HG03460 (cell line): ENCODE measurements around the gene MAP7.
"Not testable (repeated sequence)": the region's sequence is repeated elsewhere in the genome, so short reads cannot be mapped to it uniquely, and the experiment has no call there.

Experiments
- ATAC-seq: cut with Tn5 transposase; IDR thresholded peaks from one replicate; pipeline ENCODE4 v1.9.1; 2021; ENCODE audit not compliant: unreplicated experiment

The MAP7 gene

DNA sequence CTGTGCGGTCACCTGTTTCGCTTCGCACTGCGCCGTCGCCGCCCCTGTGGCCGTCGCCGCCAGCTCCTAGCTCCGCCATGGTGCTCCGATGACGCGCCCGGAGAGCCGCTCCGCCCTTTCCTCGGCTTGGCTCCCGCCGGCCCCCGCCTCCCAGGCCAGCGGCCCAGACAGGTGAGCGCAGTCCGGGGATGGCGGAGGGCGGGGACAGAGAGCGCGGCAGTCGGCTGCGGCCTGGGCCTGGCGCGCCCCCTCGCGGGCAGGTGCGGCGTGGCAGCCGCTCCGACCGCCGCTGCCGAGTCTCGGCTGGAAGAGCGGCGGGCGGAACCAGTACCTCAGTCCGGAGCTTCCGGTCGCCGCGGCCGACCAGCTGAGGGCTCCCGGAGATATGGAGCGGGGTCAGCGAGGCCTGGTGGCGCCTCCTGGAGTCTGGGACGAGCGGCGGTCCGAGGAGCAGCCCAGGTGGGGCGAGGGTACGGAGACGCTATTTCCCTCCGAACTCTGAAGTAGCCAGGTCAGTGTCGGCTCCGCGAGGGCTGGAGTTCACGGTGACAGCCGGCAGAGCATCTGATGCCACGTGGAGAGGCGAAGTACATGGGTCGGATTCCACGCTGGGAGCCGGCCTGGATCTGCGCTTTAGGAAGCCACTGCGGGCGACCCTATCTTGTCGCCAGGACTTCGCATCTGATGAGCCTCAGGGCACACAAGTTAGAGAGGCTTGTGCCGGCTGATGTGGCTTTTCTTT, at the start of gene MAP7:
TSS of gene MAP7 (minus strand) at position 93 of the 742 bp plus-strand sequence. CDS start at position 79, 14 bp downstream.
- ATAC-seq = peak; percentile 58

DNA sequence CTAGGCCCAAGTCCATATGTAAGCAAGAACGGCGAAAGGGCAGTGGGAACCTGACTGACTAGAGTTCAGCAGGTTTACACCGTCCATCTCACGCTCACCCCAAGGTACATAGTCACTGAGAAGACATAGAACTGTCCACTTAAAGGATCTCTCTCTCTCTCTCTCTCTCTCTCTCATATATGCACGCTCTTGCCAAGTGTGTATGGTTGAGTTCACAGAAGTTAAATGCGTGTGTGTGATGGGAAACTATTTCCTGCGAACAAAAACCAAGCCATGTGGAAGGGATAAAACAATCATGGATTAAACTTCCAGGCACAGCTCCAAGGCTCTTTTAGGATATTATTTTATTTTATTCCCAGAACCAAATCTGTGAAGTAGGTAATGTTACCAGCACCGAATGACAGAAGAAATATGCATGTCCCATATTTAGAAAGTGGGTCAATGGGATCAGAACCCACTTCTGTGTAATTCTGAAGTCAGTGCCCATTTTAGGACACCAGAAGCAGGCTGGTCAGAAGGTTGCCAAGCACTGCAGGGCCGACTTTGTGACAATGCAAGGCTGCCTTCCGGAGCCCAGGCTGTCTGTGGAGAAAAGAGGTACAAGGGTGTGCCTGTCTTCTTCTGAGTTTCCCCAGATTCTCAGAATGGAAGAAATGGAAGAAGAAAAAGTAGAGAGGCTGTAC, 49.2 kb upstream of the MAP7 start:
- no peak for ATAC-seq

DNA sequence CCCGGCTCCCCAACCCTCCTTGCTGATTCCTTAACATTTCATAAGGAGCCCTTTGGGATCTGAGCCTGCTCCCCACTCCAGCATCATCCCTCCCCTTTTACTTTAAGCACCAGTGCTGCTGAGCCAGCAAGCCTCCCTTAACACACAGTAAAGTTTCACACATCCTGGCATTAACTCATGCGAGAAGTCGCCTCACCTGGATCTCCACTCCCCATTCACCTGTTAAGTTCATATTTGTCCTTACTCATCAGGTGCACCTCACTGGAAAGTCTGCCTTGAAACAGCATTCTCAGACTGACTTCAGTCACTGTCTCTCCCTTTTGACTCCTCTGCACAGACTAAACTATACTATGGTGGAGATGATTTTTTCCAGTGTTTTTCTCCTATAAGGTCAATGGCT, 47.8 kb upstream of the MAP7 start:
- ATAC-seq = no peak

DNA sequence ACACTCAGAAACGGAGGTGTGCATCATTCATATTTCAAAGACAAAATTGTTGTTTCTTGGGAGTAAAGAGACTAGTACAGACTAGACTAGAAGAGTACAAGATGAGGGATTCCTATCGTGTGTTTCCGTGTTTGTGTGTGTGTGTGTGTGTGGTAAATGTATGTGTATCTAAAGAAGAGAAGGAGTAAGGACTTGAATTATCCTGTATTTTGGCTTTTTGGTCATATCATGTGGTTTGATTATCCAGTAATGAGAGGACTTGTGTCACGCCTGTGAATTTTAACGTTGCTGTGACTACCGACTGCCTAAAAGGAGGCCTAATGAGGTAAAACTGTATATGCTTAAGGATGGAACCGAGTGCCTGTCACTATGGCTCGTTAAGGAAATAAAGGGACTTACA, 44.4 kb upstream of the MAP7 start:
- no peak for ATAC-seq

DNA sequence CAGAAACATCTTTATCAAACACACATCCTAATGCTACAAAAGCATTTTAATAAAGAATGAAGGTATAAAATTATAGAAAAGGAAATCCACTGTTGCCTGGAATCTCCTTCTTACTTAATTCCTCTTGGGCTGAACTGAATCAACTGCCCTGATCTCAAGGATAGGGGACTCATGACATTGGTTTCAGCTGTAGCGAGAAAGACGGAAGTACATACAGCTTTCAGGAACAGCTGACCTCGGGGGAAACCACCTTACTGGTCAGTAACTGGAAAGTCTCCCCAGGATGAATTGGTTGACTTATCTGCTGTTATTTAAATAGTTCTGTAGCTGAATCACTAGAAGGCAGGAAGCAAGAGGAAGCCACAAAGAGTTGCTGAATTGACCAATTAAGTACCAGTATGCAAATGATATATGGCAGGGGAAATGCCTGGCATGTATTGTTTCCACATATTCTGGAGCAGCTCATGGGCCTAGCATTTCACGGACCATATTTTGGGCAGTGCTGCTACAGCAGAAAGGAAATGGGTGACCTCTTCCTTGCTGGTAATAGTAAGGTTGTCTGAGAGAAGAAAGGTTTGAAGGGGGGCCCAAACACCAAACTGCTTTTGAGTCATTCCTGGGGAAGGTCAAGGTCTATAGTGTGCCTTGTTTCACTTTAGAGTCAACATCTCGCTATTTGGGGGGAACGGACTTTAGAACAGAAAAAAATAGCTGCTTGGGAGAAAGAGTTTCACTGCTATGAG, 43.7 kb upstream of the MAP7 start:
- peak; percentile 97 for ATAC-seq

DNA sequence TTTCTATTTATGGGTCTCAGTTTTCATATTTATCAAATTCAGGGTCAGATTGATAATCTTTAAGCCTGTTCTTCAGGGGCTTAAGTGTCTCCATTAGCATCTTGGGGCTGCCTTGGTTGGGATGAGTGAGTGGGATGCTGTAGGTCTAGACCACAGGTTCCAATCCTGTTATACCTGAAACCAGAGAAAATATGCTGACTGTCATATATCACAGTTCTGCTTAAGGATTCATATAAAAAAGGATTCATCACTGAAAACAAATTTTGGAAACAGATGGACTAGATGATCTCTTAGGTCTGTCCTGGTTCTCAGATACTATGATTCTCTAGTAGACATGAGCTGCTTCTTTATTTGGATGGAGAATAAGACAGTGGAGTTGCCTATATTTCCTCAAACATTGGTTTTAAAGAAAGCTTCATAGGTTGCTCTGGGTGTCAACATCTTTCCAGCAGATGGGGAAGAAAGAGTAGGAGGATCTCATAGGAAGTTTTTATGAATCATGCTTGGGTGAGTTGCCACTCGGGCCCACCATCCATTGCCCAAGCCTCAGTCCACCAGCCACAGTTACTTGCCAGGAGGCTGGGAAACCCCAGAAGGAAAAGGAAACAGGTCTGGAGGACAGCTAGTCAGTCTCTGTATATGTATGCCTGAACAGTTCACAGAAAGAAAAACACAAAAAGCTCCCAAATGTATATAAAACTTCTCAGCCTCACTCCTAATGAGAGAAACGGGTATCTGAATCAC, 42.9 kb upstream of the MAP7 start:
- no peak for ATAC-seq

DNA sequence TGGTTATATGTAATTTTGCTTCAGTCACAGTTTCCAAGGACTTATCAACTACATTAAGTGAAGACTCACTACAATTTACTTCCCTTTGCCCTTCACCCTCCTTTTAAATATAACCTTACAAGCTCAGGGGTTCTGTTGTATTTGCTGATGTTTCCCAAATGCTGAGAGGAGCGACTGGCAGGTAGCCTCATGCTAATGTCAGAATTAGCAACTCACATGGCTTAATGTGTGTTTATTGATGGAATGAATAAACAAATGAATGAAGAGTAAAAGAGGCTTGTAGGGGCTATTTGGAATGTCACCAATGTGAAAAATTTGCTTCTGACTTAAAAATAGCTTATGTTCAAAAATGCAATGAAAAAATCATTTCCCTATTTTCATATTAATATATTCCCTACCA, 41.4 kb upstream of the MAP7 start:
- no peak for ATAC-seq

DNA sequence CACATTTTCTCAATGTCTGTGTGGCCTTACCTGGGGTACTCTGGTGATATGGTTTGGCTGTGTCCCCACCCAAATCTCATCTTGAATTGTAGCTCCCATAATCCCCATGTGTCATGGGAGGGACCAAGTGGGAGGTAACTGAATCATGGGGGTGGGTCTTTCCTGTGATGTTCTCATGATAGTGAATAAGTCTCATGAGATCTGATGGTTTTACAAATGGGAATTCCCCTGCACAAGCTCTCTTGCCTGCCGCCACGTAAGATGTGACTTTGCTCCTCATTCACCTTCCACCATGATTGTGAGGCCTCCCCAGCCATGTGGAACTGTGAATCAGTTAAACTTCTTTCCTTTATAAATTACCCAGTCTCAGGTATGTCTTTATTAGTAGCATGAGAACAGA, 40.6 kb upstream of the MAP7 start:
- ATAC-seq = not testable (repeated sequence)

DNA sequence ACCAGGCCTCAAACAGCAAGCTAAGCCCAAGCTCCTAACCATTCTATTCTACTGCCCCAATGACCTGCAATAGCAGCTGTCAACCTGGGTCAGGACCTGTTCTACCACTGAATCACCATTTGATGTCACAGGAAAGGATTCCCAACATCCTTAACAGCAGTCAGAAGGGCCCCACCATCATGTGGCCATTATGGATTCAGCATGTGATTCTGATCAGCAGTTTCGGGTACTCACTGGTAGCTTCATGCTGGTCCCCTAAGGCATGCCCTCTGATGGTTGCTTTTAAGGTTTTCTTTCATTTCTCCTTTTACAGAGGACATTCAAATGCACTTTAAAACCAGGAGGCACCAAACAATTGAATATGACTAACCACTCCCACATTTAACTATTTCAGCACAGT, 37.3 kb upstream of the MAP7 start:
- no peak for ATAC-seq

DNA sequence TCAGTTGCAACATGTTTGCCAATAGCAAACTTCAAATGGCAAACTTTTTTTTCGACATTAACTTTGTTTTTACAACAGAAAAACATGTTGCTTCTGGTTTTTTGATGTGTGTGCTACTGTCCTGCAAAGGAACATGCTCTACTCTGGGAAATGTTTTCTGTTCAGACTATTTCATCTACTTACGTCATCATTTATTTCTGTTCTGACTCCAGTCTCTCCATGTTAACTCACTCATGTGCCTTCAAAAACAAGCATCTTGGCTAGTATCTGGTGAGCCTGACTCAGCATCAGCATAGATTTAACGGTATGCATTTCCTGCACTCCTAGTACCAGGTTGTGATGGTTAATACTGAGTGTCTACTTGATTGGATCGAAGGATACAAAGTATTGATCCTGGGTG, 36.1 kb upstream of the MAP7 start:
- ATAC-seq = no peak

DNA sequence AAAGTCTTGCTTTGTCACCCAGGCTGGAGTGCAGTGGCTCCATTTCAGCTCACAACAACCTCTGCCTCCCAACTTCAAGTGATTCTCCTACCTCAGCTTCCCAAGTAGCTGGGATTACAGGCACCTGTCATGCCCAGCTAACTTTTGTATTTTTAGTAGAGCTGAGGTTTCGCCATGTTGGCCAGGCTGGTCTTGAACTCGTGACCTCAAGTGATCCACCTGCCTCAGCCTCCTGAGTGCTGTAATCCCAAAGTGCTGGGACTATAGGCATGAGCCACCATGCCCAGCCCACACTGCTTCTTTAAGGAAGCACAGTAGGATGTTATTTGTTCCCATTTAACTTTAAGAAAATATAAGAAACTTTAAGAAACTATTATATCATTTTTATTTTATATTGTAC, 35.3 kb upstream of the MAP7 start:
- not testable (repeated sequence) for ATAC-seq

DNA sequence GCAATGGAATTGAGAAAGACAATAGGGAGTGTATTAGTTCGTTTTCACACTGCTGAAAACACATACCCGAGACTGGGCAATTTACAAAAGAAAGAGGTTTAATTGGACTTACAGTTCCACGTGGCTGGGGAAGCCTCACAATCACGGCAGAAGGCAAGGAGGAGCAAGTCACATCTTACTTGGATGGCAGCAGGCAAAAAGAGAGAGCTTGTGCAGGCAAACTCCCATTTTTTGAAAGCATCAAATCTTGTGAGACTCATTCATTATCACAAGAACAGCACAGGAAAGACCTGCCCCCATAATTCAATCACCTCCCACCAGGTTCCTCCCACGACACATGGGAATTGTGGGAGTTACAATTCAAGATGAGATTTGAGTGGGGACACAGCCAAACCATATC, 34.1 kb upstream of the MAP7 start:
- not testable (repeated sequence) for ATAC-seq

DNA sequence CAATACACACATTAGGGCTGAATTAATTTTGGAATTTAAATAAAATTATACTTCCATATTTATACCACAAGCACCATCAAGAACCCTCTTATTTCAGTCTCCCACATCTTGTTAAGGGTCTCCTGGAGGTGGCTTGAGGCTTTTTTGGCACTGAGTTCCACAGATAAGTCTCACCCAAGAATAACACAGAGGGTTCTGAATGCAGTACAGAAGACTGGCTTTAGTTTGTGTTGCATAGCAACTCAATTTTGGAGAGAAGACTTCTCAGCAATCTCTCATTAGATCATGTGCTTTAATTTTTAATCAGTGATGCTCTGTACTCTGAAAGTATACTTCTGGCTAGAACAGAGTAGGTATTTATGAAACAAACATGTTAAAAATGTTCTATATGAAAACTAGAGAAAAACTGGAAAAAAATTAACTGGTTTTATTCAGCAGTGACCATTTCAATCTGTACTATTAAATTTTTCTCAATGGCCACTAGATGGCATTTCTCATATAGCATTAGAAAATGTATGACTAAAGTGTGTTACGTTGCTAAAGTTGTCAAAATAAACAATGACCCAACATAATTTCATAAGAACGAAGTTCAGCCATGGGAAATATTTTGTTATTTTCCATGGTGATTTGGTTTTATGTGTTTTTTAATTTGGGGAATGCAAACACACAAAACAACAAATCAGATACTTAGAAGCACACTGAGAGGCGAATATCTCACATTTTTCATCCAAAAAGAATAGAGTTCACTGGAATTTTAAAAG, 32.7 kb upstream of the MAP7 start:
- ATAC-seq = no peak

DNA sequence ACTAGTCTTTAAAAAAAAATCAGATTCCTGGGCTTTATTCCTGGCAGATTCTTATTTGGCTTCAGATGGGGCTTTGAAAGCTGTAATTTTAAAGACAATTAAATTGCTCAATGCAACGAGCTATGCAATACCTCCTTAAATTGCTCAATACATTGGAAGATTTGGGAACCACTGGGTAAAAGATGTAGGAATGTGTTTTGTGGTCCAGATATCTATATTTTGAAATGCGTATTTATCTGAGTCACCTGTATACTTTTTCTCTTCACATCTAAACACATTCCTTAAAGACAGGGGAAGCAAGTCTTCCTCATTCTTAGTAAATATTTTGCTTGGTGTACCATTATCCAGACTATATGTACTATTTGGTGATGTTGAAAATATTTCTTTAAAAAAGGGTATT, 29.6 kb upstream of the MAP7 start:
- no peak for ATAC-seq

DNA sequence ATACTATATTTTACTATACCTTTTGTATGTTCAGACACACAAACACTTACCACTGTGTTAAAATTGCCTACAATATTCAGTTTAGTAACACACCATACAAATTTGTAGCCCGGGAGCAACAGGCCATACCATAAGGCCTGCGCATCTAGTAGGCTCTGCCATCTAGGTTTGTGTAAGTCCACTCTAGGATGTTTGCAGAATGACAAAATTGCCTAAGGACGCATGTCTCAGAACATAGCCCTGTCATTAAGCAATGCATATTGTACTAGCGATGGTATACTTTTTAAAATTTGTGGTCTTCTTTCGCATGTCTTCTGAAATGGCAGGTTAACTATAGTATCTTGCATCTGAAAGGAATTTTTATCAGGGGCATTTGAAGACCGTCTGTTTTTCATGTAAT, 26.6 kb upstream of the MAP7 start:
- no peak for ATAC-seq

DNA sequence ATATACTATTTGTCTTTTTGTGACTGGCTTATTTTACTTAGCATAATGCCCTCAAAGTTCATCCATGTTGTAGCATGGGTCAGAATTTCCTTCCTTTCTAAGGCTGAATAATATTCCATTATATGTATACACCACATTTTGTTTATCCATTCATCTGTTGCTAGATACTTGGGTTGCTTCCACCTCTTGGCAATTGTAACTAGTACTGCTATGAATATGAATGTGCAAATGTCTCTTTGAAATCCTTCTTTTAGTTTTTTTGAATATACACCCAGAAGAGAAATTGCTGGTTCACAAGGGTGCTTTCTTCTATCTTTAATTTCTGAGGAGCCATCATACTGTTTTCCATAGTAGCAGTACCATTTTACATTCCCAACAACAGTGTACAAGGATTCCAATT, 21.3 kb upstream of the MAP7 start:
- ATAC-seq = no peak

DNA sequence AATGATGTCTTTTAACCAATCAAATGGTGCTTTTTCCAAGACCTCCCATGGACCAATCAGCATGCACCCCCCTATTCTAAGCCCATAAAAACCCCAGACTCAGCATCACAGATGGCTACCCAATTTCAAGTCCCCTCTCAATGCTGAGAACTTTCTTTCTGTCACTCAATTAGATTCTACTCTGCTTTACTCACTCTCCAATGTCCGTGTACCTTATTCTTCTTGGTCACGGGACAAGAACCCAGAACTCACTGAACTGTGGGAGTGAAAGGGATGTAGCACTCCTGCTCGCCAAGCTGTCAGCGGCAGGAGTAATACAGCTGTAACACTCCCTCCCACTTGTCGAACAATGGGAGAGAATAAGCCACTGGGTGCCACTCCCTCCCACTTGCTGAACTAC, 20.8 kb upstream of the MAP7 start:
- no peak for ATAC-seq

DNA sequence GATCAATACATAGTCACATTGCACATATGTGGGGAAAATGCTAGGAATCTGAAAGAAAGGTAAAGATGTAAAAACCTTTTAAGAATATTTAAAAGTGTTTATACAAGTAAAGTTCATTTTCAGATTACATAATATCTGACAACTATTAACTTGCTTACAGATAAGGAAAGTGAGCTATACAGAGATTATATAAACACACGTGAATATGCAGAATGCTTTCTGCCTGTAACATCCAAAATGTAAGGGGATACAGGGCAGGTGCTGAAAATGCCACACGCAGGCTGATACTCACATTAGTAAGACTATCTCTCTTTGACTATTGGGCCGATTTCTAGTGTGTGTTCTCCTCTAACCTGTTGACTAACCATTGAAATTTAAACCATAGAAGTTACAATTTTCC, 17.9 kb upstream of the MAP7 start:
- ATAC-seq = no peak

DNA sequence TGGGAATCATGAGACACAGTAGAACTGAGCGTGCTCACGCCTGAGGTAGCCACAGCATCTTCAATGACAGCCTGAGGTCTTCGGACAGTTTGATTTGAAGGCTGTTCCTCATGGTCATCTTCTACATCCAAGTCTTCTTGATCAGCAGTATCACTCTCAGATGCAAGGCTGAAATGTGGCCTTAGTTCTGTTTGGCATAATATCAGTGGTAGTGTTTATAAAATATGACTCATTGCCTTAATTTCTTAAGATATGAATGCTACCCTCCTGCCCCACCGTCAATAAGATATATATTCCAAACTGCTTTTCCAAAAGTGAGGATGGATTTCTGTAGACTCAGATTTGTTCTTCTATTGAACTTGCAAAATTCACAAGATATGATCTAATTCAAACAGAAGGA, 17.5 kb upstream of the MAP7 start:
- no peak for ATAC-seq

DNA sequence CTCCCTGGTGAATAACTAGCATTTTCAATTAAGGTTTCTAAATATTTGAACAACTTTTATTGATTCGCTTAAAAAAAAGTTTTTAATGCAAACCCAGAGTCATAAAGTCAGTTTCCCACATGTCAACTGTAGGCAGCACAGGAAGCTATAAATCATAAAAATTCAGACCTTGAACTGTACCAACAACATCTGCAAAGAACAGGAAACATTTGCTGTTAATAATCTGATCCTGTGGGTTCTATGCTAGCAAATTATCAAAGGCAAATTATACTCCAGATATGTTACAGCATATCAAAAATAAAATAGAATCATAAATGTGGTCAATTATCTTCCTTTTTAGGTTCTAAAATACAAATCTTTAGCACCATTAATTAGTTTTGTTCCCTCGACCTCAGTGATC, 16.6 kb upstream of the MAP7 start:
- no peak for ATAC-seq
